Measurements from ENCODE around the gene ANO1. TPM values are rescaled to one million over a fixed set of nuclear protein-coding genes. Genes with fewer than 3 reads are reported as not detected.

The ANO1 gene
- total RNA-seq, 2 experiments from 2014 or later = not detected

GRCh38 chr11:70071996-70072395 lies 6.1 kb upstream of the ANO1 start:
- no peak for ATAC-seq (ENCODE audit: low read depth)
- no peak overlapping the region for H3K4me3 Mint-ChIP-seq
- no peak for DNase-seq
- no peaks in the 10 kb centered on the region for H3K36me3 Mint-ChIP-seq
- POLR2A ChIA-PET = no interaction called here
- H3K27ac Mint-ChIP-seq = no peak overlapping the region
- H3K9me3 Mint-ChIP-seq = no peaks in the 10 kb centered on the region
- H3K27me3 Mint-ChIP-seq = peaks cover 62% of the 10 kb centered on the region
- H3K4me1 Mint-ChIP-seq = peaks cover 3% of the 10 kb centered on the region

- Mint-ChIP-seq H3K36me3 (no peaks in the 10 kb centered on the region), H3K27me3 (peaks cover 66% of the 10 kb centered on the region), H3K27ac (no peak overlapping the region), H3K4me3 (no peak overlapping the region), H3K4me1 (peaks cover 3% of the 10 kb centered on the region), H3K9me3 (no peaks in the 10 kb centered on the region)
- ATAC-seq (ENCODE audit: low read depth) (no peak), DNase-seq (no peak)
- POLR2A ChIA-PET = no interaction called here
These were observed 5.7 kb upstream of the ANO1 start for GRCh38 chr11:70072461-70072860.

GRCh38 chr11:70072861-70073755 lies 5.0 kb upstream of the ANO1 start:
- H3K9me3 Mint-ChIP-seq = no peaks in the 10 kb centered on the region
- no peak overlapping the region for H3K27ac Mint-ChIP-seq
- POLR2A ChIA-PET = no interaction called here
- DNase-seq (no peak), ATAC-seq (ENCODE audit: low read depth) (no peak)
- no peak overlapping the region for H3K4me3 Mint-ChIP-seq
- H3K27me3 Mint-ChIP-seq = peaks cover 73% of the 10 kb centered on the region
- no peaks in the 10 kb centered on the region for H3K36me3 Mint-ChIP-seq
- H3K4me1 Mint-ChIP-seq = peaks cover 3% of the 10 kb centered on the region

- DNase-seq (no peak), ATAC-seq (ENCODE audit: low read depth) (no peak)
- Mint-ChIP-seq H3K4me3 (no peak overlapping the region), H3K36me3 (no peaks in the 10 kb centered on the region), H3K9me3 (no peaks in the 10 kb centered on the region), H3K27me3 (peaks cover 66% of the 10 kb centered on the region), H3K4me1 (peaks cover 3% of the 10 kb centered on the region), H3K27ac (no peak overlapping the region)
- POLR2A ChIA-PET = no interaction called here
These were observed 4.2 kb upstream of the ANO1 start for GRCh38 chr11:70073871-70074371.

GRCh38 chr11:70074746-70075145 lies 3.4 kb upstream of the ANO1 start:
- POLR2A ChIA-PET = no interaction called here
- Mint-ChIP-seq H3K4me3 (no peak overlapping the region), H3K9me3 (no peaks in the 10 kb centered on the region), H3K27ac (no peak overlapping the region), H3K36me3 (no peaks in the 10 kb centered on the region), H3K27me3 (peaks cover 70% of the 10 kb centered on the region), H3K4me1 (peaks cover 3% of the 10 kb centered on the region)
- DNase-seq (no peak), ATAC-seq (ENCODE audit: low read depth) (no peak)

- Mint-ChIP-seq H3K27ac (no peak overlapping the region), H3K4me1 (peaks cover 3% of the 10 kb centered on the region), H3K27me3 (peaks cover 67% of the 10 kb centered on the region), H3K4me3 (no peak overlapping the region), H3K36me3 (no peaks in the 10 kb centered on the region), H3K9me3 (no peaks in the 10 kb centered on the region)
- ATAC-seq (ENCODE audit: low read depth) (no peak), DNase-seq (peak; percentile 13)
- POLR2A ChIA-PET = no interaction called here
These were observed 2.3 kb upstream of the ANO1 start for GRCh38 chr11:70075836-70076235.

GRCh38 chr11:70076461-70076931 lies 1.6 kb upstream of the ANO1 start:
- H3K36me3 Mint-ChIP-seq = no peaks in the 10 kb centered on the region
- POLR2A ChIA-PET = no interaction called here
- DNase-seq = peak; percentile 7
- peaks cover 3% of the 10 kb centered on the region for H3K4me1 Mint-ChIP-seq
- no peak overlapping the region for H3K4me3 Mint-ChIP-seq
- H3K27ac Mint-ChIP-seq = no peak overlapping the region
- peaks cover 63% of the 10 kb centered on the region for H3K27me3 Mint-ChIP-seq
- no peak for ATAC-seq (ENCODE audit: low read depth)
- H3K9me3 Mint-ChIP-seq = no peaks in the 10 kb centered on the region

GRCh38 chr11:70077411-70078094 lies 564 bp upstream of the ANO1 start:
- Mint-ChIP-seq H3K4me1 (peaks cover 3% of the 10 kb centered on the region), H3K27me3 (peaks cover 53% of the 10 kb centered on the region), H3K27ac (no peak overlapping the region), H3K9me3 (no peaks in the 10 kb centered on the region), H3K36me3 (no peaks in the 10 kb centered on the region), H3K4me3 (no peak overlapping the region)
- ATAC-seq (ENCODE audit: low read depth) (no peak), DNase-seq (peak; percentile 13)
- POLR2A ChIA-PET = no interaction called here

GRCh38 chr11:70078781-70079616 lies 882 bp downstream of the ANO1 start:
- Mint-ChIP-seq H3K27ac (no peak overlapping the region), H3K27me3 (peaks cover 39% of the 10 kb centered on the region), H3K4me3 (no peak overlapping the region), H3K9me3 (no peaks in the 10 kb centered on the region), H3K4me1 (no peaks in the 10 kb centered on the region), H3K36me3 (no peaks in the 10 kb centered on the region)
- no peak for DNase-seq
- POLR2A ChIA-PET = no interaction called here
- ATAC-seq (ENCODE audit: low read depth) = no peak

GRCh38 chr11:70079691-70080090 lies 1.6 kb downstream of the ANO1 start:
- Mint-ChIP-seq H3K9me3 (no peaks in the 10 kb centered on the region), H3K4me3 (no peak overlapping the region), H3K36me3 (no peaks in the 10 kb centered on the region), H3K27me3 (peaks cover 32% of the 10 kb centered on the region), H3K27ac (no peak overlapping the region), H3K4me1 (no peaks in the 10 kb centered on the region)
- no peak for DNase-seq
- POLR2A ChIA-PET = no interaction called here
- no peak for ATAC-seq (ENCODE audit: low read depth)

- no peaks in the 10 kb centered on the region for H3K36me3 Mint-ChIP-seq
- DNase-seq (no peak), ATAC-seq (ENCODE audit: low read depth) (no peak)
- H3K27ac Mint-ChIP-seq = no peak overlapping the region
- no peak overlapping the region for H3K4me3 Mint-ChIP-seq
- no peaks in the 10 kb centered on the region for H3K9me3 Mint-ChIP-seq
- POLR2A ChIA-PET = no interaction called here
- H3K4me1 Mint-ChIP-seq = no peaks in the 10 kb centered on the region
- peaks cover 30% of the 10 kb centered on the region for H3K27me3 Mint-ChIP-seq
These were observed 2.6 kb downstream of the ANO1 start for GRCh38 chr11:70080763-70081162.

GRCh38 chr11:70082829-70083228 lies 4.7 kb downstream of the ANO1 start:
- POLR2A ChIA-PET = no interaction called here
- peaks cover 17% of the 10 kb centered on the region for H3K27me3 Mint-ChIP-seq

More at GRCh38 chr11:70082829-70083228, 4.7 kb downstream of the ANO1 start:
- DNase-seq (no peak), ATAC-seq (ENCODE audit: low read depth) (no peak)
- H3K4me3 Mint-ChIP-seq = no peak overlapping the region
- no peaks in the 10 kb centered on the region for H3K4me1 Mint-ChIP-seq
- no peaks in the 10 kb centered on the region for H3K36me3 Mint-ChIP-seq
- no peak overlapping the region for H3K27ac Mint-ChIP-seq
- no peaks in the 10 kb centered on the region for H3K9me3 Mint-ChIP-seq

Data from activated naive CD8-positive, alpha-beta T cell treated with anti-CD3 and anti-CD28 coated beads, Interleukin-2, amount 10 ng/mL, durations not matched to agents 7 days and 5 days (primary cell).